K562 (cell line): Measurements from ENCODE around the gene LHPP.

Experiments
- BRD4 ChIP-seq: fragments of 200-600 bp; sonication (generic); IDR thresholded peaks from 2 replicates; pipeline ENCODE4 v1.6.1; 2017; ENCODE audit warnings: inconsistent platforms
- CCAR2 ChIP-seq: fragments of 200-400 bp; formaldehyde crosslinking; IDR thresholded peaks from 2 replicates; pipeline ENCODE4 v1.6.1; 2017; ENCODE audit warnings: mild to moderate bottlenecking, low read depth, low read length
- CREB1 ChIP-seq, 2 experiments: sonication (generic) in 1 of 2; formaldehyde crosslinking in 1 of 2; IDR thresholded peaks; 2 replicates each; pipeline versions ENCODE4 v1.6.1 to v1.8.0; 2012 to 2022; ENCODE audit warnings: inconsistent platforms in 1 of 2, mild to moderate bottlenecking in 1 of 2, missing genetic modification reagents in 1 of 2, moderate library complexity in 1 of 2
- CTCF ChIP-seq, 3 experiments: IDR thresholded peaks in 2 of 3; conservative IDR thresholded peaks in 1 of 3; 2 replicates each; pipeline ENCODE4 v1.5.1; 2011 to 2012; ENCODE audit warnings: low read length in 3 of 3, mild to moderate bottlenecking in 3 of 3, control low read depth in 2 of 3, improper control_type of control experiment in 1 of 3, inconsistent platforms in 1 of 3, low read depth in 1 of 3, mixed read lengths in 1 of 3, moderate library complexity in 1 of 3; ENCODE audit not compliant: insufficient read depth in 2 of 3
- MTA3 ChIP-seq: fragments of 450-650 bp; formaldehyde crosslinking; IDR thresholded peaks from 2 replicates; pipeline ENCODE4 v1.6.1; 2017; ENCODE audit warnings: mild to moderate bottlenecking, borderline replicate concordance
- NRF1 ChIP-seq, 2 experiments: fragments of 450-650 bp; IDR thresholded peaks in 1 of 2; conservative IDR thresholded peaks in 1 of 2; 2 replicates each; pipeline ENCODE4 v1.6.1; 2014; ENCODE audit warnings: mild to moderate bottlenecking in 2 of 2
- PATZ1 ChIP-seq: fragments of 250-450 bp; sonication (Bioruptor Pico); IDR thresholded peaks from 2 replicates; pipeline ENCODE4 v1.5.0; 2020; ENCODE audit warnings: mild to moderate bottlenecking, borderline replicate concordance
- POLR2AphosphoS5 ChIP-seq: IDR thresholded peaks from 2 replicates; pipeline ENCODE4 v1.6.1; 2011; ENCODE audit warnings: mild to moderate bottlenecking, low read depth, low read length, moderate library complexity; ENCODE audit not compliant: control insufficient read depth, insufficient read depth
- TOE1 ChIP-seq, 2 experiments: fragments of 450-650 bp in 1 of 2; sonication (generic) in 1 of 2; formaldehyde crosslinking in 1 of 2; IDR thresholded peaks; 2 replicates each; pipeline versions ENCODE4 v1.7.1 to v1.8.0; 2016 to 2022; ENCODE audit warnings: borderline replicate concordance in 2 of 2, mild to moderate bottlenecking in 2 of 2, antibody characterized with exemption in 1 of 2, inconsistent platforms in 1 of 2, low read depth in 1 of 2, missing genetic modification reagents in 1 of 2, moderate library complexity in 1 of 2
- ZNF263 ChIP-seq: sonication (generic); formaldehyde crosslinking; IDR thresholded peaks from 2 replicates; pipeline ENCODE4 v1.8.0; 2022; ENCODE audit warnings: mild to moderate bottlenecking, missing genetic modification reagents, borderline replicate concordance

- no peak for TF ChIP-seq ZNF263 (CRISPR knock-in tag)
- TF ChIP-seq CREB1 (IDR thresholded peaks at IDR 0.05): no peak
- TF ChIP-seq CREB1 (CRISPR knock-in tag; IDR thresholded peaks at IDR 0.05): no peak
- no peak for TF ChIP-seq POLR2AphosphoS5
- TF ChIP-seq TOE1 (IDR thresholded peaks at IDR 0.05; ENCODE audit: borderline replicate concordance): no peak
- TF ChIP-seq TOE1 (CRISPR knock-in tag; IDR thresholded peaks at IDR 0.05; ENCODE audit: borderline replicate concordance, low read depth): no peak
- TF ChIP-seq NRF1 (conservative IDR thresholded peaks at IDR 0.05 in 1 of 2, IDR thresholded peaks at IDR 0.05 in 1 of 2): no peak
- no peak for TF ChIP-seq BRD4
- TF ChIP-seq PATZ1 (CRISPR knock-in tag): no peak
- TF ChIP-seq CCAR2: no peak
- TF ChIP-seq CTCF (IDR thresholded peaks at IDR 0.05 in 2 of 3, conservative IDR thresholded peaks at IDR 0.05 in 1 of 3; ENCODE audit: insufficient read depth in 2 of 3, low read depth in 1 of 3, low read length in 3 of 3): no peak
- TF ChIP-seq MTA3: no peak
These were observed 132.6 kb downstream of the LHPP start for GRCh38 chr10:124594240-124594639.
